Loucy (cell line): ENCODE measurements around the gene FBXO41.

Source experiments
- CTCF ChIP-seq: fragments of 200-600 bp; sonication (generic); conservative IDR thresholded peaks from 2 replicates; pipeline ENCODE4 v1.5.1; 2014; ENCODE audit warnings: mild to moderate bottlenecking, antibody characterized with exemption, low read length
- EZH2phosphoT487 ChIP-seq: fragments of 200-600 bp; IDR thresholded peaks from 2 replicates; pipeline ENCODE4 v1.6.1; 2018; ENCODE audit warnings: antibody characterized with exemption, mild to moderate bottlenecking, moderate library complexity, borderline replicate concordance

- TF ChIP-seq EZH2phosphoT487 (no peak), CTCF (no peak)
Observed at GRCh38 chr2:73235315-73236028, 48.8 kb downstream of the FBXO41 start.
